ENCODE measurements around the gene TMEM151A.

- TF ChIP-seq CTCF (IDR thresholded peaks at IDR 0.05) (peak in 4 of 12 donors; percentile 13 to 35 (median 28)), POLR2A (IDR thresholded peaks at IDR 0.05) (no peak)
These were observed 21.9 kb downstream of the TMEM151A start for GRCh38 chr11:66313321-66314185.
